ENCODE measurements around the gene BCR. TPM values are rescaled to one million over a fixed set of nuclear protein-coding genes. Genes with fewer than 3 reads are reported as not detected.

The BCR gene
- total RNA-seq, 2 experiments from 2014 or later: 60.0 to 64.8 TPM

GRCh38 chr22:23161574-23161973 is 18.7 kb upstream of the BCR start:
- CTCF ChIA-PET: interaction anchor here (1.3 kb wide), 1 partner anchor 13 kb away, joined by 3 read pairs; no protein-coding TSS in a partner anchor

GRCh38 chr22:23163665-23164064 is 16.6 kb upstream of the BCR start:
- CTCF ChIA-PET: interaction anchor here (1.0 kb wide), 1 partner anchor 11 kb away, joined by 3 read pairs; no protein-coding TSS in a partner anchor
- Mint-ChIP-seq H3K4me1 (ENCODE audit: low read depth) (no peaks in the 10 kb centered on the region), H3K27me3 (no peaks in the 10 kb centered on the region), H3K9me3 (no peaks in the 10 kb centered on the region), H3K36me3 (ENCODE audit: low read depth) (no peaks in the 10 kb centered on the region), H3K4me3 (no peak overlapping the region), H3K27ac (no peak overlapping the region)
- Histone ChIP-seq H3K4me3 (ENCODE audit: low read length) (no peak overlapping the region), H3K27me3 (ENCODE audit: control insufficient read depth in 1 of 2, insufficient read depth in 2 of 2, low read length in 2 of 2) (no peaks in the 10 kb centered on the region), H3K27ac (ENCODE audit: low read depth in 1 of 2, low read length in 2 of 2) (no peak overlapping the region), H3K4me1 (ENCODE audit: insufficient read depth, low read length) (no peaks in the 10 kb centered on the region), H3K36me3 (ENCODE audit: insufficient read depth, low read length) (no peaks in the 10 kb centered on the region), H3K9me3 (ENCODE audit: control insufficient read depth in 1 of 2, insufficient read depth in 1 of 2, low read length in 2 of 2) (peaks cover 0 to 7% of the 10 kb centered on the region in 2 experiments)
- POLR2A ChIA-PET: no interaction called here
- no peak for TF ChIP-seq CTCF (IDR thresholded peaks at IDR 0.05)
- intact Hi-C loops (cut with DNase I, micrococcal nuclease): no loop called here
- DNase-seq (no peak), ATAC-seq (ENCODE audit: poor library complexity) (no peak)

More at GRCh38 chr22:23161574-23161973, 18.7 kb upstream of the BCR start:
- no peak overlapping the region for H3K4me3 ChIP-seq (ENCODE audit: low read length)
- H3K4me1 Mint-ChIP-seq (ENCODE audit: low read depth): no peaks in the 10 kb centered on the region
- H3K27ac Mint-ChIP-seq: no peak overlapping the region
- POLR2A ChIA-PET: no interaction called here
- H3K36me3 ChIP-seq (ENCODE audit: insufficient read depth, low read length): no peaks in the 10 kb centered on the region
- no peaks in the 10 kb centered on the region for H3K27me3 ChIP-seq (ENCODE audit: control insufficient read depth in 1 of 2, insufficient read depth in 2 of 2, low read length in 2 of 2)
- ATAC-seq (ENCODE audit: poor library complexity) (no peak), DNase-seq (no peak)
- TF ChIP-seq CTCF (IDR thresholded peaks at IDR 0.05): no peak
- H3K9me3 ChIP-seq (ENCODE audit: control insufficient read depth in 1 of 2, insufficient read depth in 1 of 2, low read length in 2 of 2): peaks cover 0 to 7% of the 10 kb centered on the region in 2 experiments
- H3K4me1 ChIP-seq (ENCODE audit: insufficient read depth, low read length): no peaks in the 10 kb centered on the region
- H3K36me3 Mint-ChIP-seq (ENCODE audit: low read depth): no peaks in the 10 kb centered on the region
- H3K27ac ChIP-seq (ENCODE audit: low read depth in 1 of 2, low read length in 2 of 2): no peak overlapping the region
- no peak overlapping the region for H3K4me3 Mint-ChIP-seq
- intact Hi-C loops (cut with DNase I, micrococcal nuclease): no loop called here
- no peaks in the 10 kb centered on the region for H3K9me3 Mint-ChIP-seq
- H3K27me3 Mint-ChIP-seq: no peaks in the 10 kb centered on the region

GRCh38 chr22:23164091-23164490 is 16.2 kb upstream of the BCR start:
- POLR2A ChIA-PET: no interaction called here
- H3K4me1 Mint-ChIP-seq (ENCODE audit: low read depth): no peaks in the 10 kb centered on the region
- Histone ChIP-seq H3K4me3 (ENCODE audit: low read length) (no peak overlapping the region), H3K27ac (ENCODE audit: low read depth in 1 of 2, low read length in 2 of 2) (no peak overlapping the region), H3K4me1 (ENCODE audit: insufficient read depth, low read length) (no peaks in the 10 kb centered on the region), H3K9me3 (ENCODE audit: control insufficient read depth in 1 of 2, insufficient read depth in 1 of 2, low read length in 2 of 2) (peaks cover 0 to 7% of the 10 kb centered on the region in 2 experiments), H3K36me3 (ENCODE audit: insufficient read depth, low read length) (no peaks in the 10 kb centered on the region), H3K27me3 (ENCODE audit: control insufficient read depth in 1 of 2, insufficient read depth in 2 of 2, low read length in 2 of 2) (no peaks in the 10 kb centered on the region)
- CTCF ChIA-PET: interaction anchor here (1.0 kb wide), 1 partner anchor 10 kb away, joined by 3 read pairs; no protein-coding TSS in a partner anchor
- no peaks in the 10 kb centered on the region for H3K27me3 Mint-ChIP-seq
- TF ChIP-seq CTCF (IDR thresholded peaks at IDR 0.05): no peak
- H3K36me3 Mint-ChIP-seq (ENCODE audit: low read depth): no peaks in the 10 kb centered on the region
- DNase-seq: no peak
- H3K9me3 Mint-ChIP-seq: no peaks in the 10 kb centered on the region
- no peak overlapping the region for H3K27ac Mint-ChIP-seq
- no peak overlapping the region for H3K4me3 Mint-ChIP-seq
- no peak for ATAC-seq (ENCODE audit: poor library complexity)
- intact Hi-C loops (cut with DNase I, micrococcal nuclease): no loop called here
